ENCODE measurements around the gene JOSD1. TPM values are rescaled to one million over a fixed set of nuclear protein-coding genes. Genes with fewer than 3 reads are reported as not detected.

The JOSD1 gene
- total RNA-seq, 1 experiment from 2014 or later: 19.2 TPM

DNA sequence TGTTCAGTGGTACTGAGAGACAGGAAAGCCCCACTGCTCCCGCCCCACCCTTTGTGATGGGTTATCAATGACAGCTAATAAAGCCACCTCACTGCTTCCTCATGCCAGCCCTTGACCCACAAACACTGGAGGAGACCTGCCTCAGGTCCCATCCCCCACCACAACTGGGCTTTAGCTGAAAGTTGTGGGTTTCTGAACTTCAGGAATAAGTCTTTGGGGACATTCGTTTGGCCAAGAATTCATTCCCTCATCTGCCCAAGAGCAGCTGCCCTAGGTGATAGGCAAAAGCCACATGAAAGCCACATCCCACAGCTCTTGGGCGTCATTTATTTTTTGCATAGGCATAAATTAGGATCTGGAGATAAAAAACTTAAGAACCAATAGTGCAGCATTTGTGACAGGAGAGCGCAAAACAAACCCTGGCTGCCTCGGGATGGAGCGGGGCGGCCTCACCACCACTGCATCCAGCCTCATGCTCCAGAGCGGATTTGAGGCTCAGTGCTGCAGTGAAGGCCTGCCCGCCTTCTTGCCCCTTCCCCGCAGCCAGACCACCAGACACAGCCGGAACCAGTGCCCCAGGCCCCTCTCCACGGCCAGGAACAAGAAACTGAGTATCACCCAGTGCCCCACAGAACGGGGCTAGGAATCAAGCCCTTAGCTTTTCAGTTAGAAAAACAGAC lies 33.8 kb upstream of the JOSD1 start:
- Mint-ChIP-seq H3K9me3 (no peaks in the 10 kb centered on the region), H3K36me3 (ENCODE audit: insufficient read depth in 1 of 3, low read depth in 3 of 3) (peaks cover 10 to 79% (median 43%) of the 10 kb centered on the region in 3 experiments; a peak in 6 of 7 replicates), H3K4me3 (no peak overlapping the region; a peak in 1 of 5 replicates), H3K4me1 (0 out of 4 replicates have a peak, but pooled peaks cover 0 to 3% of the 10 kb centered on the region in 2 experiments), H3K27ac (peak overlapping the region; percentile 61 to 94 (median 77); a peak in 5 of 7 replicates), H3K27me3 (ENCODE audit: low read depth) (no peaks in the 10 kb centered on the region)
- Histone ChIP-seq H3K79me1 (ENCODE audit: insufficient read depth, low read depth, low read length, poor library complexity, severe bottlenecking) (no peaks in the 10 kb centered on the region), H2BK15ac (ENCODE audit: low read depth, low read length) (no peak overlapping the region), H4K91ac (ENCODE audit: insufficient read length, low read depth, low read length) (no peak overlapping the region), H3K9ac (ENCODE audit: extremely low read depth, insufficient read length, low read length) (no peak overlapping the region), H4K20me1 (ENCODE audit: control insufficient read depth, insufficient read depth, insufficient read length) (no peaks in the 10 kb centered on the region), H3K27ac (ENCODE audit: insufficient read length, low read depth, low read length) (no peak overlapping the region), H3K14ac (ENCODE audit: insufficient read depth, low read length) (no peak overlapping the region), H3K9me3 (ENCODE audit: control insufficient read depth, low read depth, low read length) (no peaks in the 10 kb centered on the region), H2BK20ac (ENCODE audit: low read depth, low read length, poor library complexity, severe bottlenecking) (no peak overlapping the region), H4K5ac (ENCODE audit: insufficient read length, low read depth, low read length) (no peak overlapping the region), H2AK5ac (ENCODE audit: insufficient read length, low read length) (no peak overlapping the region), H4K8ac (replicated peaks; ENCODE audit: insufficient read length, low read depth, low read length) (no peak overlapping the region), H2AFZ (ENCODE audit: low read length) (no peak overlapping the region), H3K4me1 (ENCODE audit: insufficient read depth, low read length) (no peaks in the 10 kb centered on the region), H2BK5ac (ENCODE audit: insufficient read length, low read length) (no peak overlapping the region), H3K27me3 (ENCODE audit: insufficient read depth, low read length) (no peaks in the 10 kb centered on the region), H3K18ac (ENCODE audit: insufficient read length, low read depth, low read length) (no peak overlapping the region), H3K79me2 (ENCODE audit: insufficient read depth, low read length) (no peaks in the 10 kb centered on the region), H3T11ph (ENCODE audit: low read length) (no peak overlapping the region), H3K23me2 (ENCODE audit: insufficient read length, low read depth, low read length, poor library complexity, severe bottlenecking) (no peaks in the 10 kb centered on the region), H2BK120ac (ENCODE audit: low read depth, low read length, poor library complexity, severe bottlenecking) (no peak overlapping the region), H2BK12ac (ENCODE audit: insufficient read length, low read depth, low read length) (no peak overlapping the region), H3K4me2 (ENCODE audit: insufficient read depth, insufficient read length, low read length) (no peak overlapping the region), H3K56ac (ENCODE audit: insufficient read length, low read depth, low read length) (no peak overlapping the region), H3K4ac (ENCODE audit: low read depth, low read length) (no peak overlapping the region), H3K23ac (ENCODE audit: insufficient read length, low read depth, low read length) (no peak overlapping the region)
- no CpG with 5 or more reads among the region's 13 CpGs for WGBS (ENCODE audit: extremely low coverage, insufficient read length, low lambda C conversion rate)
- TF ChIP-seq, protein P1, sequence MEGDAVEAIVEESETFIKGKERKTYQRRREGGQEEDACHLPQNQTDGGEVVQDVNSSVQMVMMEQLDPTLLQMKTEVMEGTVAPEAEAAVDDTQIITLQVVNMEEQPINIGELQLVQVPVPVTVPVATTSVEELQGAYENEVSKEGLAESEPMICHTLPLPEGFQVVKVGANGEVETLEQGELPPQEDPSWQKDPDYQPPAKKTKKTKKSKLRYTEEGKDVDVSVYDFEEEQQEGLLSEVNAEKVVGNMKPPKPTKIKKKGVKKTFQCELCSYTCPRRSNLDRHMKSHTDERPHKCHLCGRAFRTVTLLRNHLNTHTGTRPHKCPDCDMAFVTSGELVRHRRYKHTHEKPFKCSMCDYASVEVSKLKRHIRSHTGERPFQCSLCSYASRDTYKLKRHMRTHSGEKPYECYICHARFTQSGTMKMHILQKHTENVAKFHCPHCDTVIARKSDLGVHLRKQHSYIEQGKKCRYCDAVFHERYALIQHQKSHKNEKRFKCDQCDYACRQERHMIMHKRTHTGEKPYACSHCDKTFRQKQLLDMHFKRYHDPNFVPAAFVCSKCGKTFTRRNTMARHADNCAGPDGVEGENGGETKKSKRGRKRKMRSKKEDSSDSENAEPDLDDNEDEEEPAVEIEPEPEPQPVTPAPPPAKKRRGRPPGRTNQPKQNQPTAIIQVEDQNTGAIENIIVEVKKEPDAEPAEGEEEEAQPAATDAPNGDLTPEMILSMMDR (conservative IDR thresholded peaks at IDR 0.05): no peak
- no peak for DNase-seq
